Adrenal gland (tissue), 12 donors: ENCODE data around the gene CENPP. TPM values are rescaled to one million over a fixed set of nuclear protein-coding genes. Genes with fewer than 3 reads are reported as not detected.

Source experiments
- DNase-seq, 7 donors: peaks; one replicate each; pipeline ENCODE4 v3.0.0-alpha.2; 2019 to 2020
- H3K27ac ChIP-seq, 5 donors: fragments of 200-600 bp; sonication (generic) in 4 of 5; 1 replicate in 3 of 5; 2 replicates in 2 of 5; pipeline versions ENCODE4 v1.5.1 to v1.8.0; 2016 to 2020; ENCODE audit warnings: mild to moderate bottlenecking in 1 of 5
- H3K27me3 ChIP-seq: fragments of 200-600 bp; 2 replicates; pipeline ENCODE4 v1.8.0; 2021
- H3K36me3 ChIP-seq, 2 donors: fragments of 200-600 bp; replicated peaks in 1 of 2; 1 replicate in 1 of 2; 2 replicates in 1 of 2; pipeline versions ENCODE4 v1.5.1 to v1.8.0; 2018 to 2022
- H3K4me1 ChIP-seq, 2 donors: fragments of 200-600 bp; replicated peaks in 1 of 2; 1 replicate in 1 of 2; 2 replicates in 1 of 2; pipeline versions ENCODE4 v1.5.1 to v1.8.0; 2018 to 2021
- H3K4me3 ChIP-seq, 4 donors: fragments of 200-600 bp; sonication (generic) in 3 of 4; one replicate each; pipeline ENCODE4 v1.5.1; 2016 to 2018
- H3K9me3 ChIP-seq, 3 donors: fragments of 200-600 bp; sonication (generic) in 1 of 3; replicated peaks in 1 of 3; 1 replicate in 2 of 3; 2 replicates in 1 of 3; pipeline versions ENCODE4 v1.5.1 to v1.8.0; 2016 to 2021
- POLR2A ChIP-seq, 2 donors: fragments of 450-650 bp; IDR thresholded peaks; one replicate each; pipeline ENCODE4 v1.6.1; 2017; ENCODE audit warnings: antibody characterized with exemption in 2 of 2, mild to moderate bottlenecking in 2 of 2, moderate library complexity in 1 of 2
- WGBS, 4 donors: extraction: QIAGEN DNeasy Blood & Tissue Kit in 2 of 4; methylation state at CpG; one replicate each; pipeline versions ENCODE4 v1.1.5 to v1.1.7; 2013 to 2017; 5-methylcytosine and 5-hydroxymethylcytosine counted together
- intact Hi-C, 2 donors: fragments of 100-400 bp; cut with DNase I; formaldehyde crosslinking; loops; one replicate each; pipeline versions ENCODE4 v1.14.1 to v1.15.0; 2022 to 2023
- polyA plus RNA-seq, 3 donors: library from polyadenylated mRNA; stranded (reverse); fragments of 200-250 nt in 2 of 3; fragments of 350-450 nt in 1 of 3; fragmentation: Illumina TruSeq in 1 of 3; extraction: RNeasy Lipid Tissue Mini Kit (QIAGEN cat#74804) in 1 of 3; gene quantifications; one replicate each; pipeline ENCODE4 v1.2.3, GENCODE V29; 2013 to 2014
- total RNA-seq, 9 donors: library from RNA; depleted of rRNA in 4 of 9; stranded (reverse); fragments of >200 nt in 4 of 9; fragments of 120-200 nt in 1 of 9; fragmentation: NEBNext Ultra II Directional in 1 of 9; extraction: Animal tissue kit (Norgen Biotek cat#: 25700) in 1 of 9; gene quantifications; one replicate each; pipeline versions ENCODE4 v1.1.0 to v1.2.4, GENCODE V29; 2013 to 2023
- TF ChIP-seq, protein P1 (sequence below), 6 experiments: fragments of 450-650 bp in 4 of 6; fragments of 200-600 bp in 2 of 6; sonication (generic) in 1 of 6; IDR thresholded peaks; 1 replicate in 5 of 6; 2 replicates in 1 of 6; pipeline versions ENCODE4 v1.5.1 to v1.8.0; 2016 to 2021; ENCODE audit warnings: antibody characterized with exemption in 6 of 6, mild to moderate bottlenecking in 2 of 6, moderate library complexity in 1 of 6
- donor health status: healthy with polysubstance abuse.
- donor health status: Bipolar disorder and iron deficiency.
- donor health status: DM: yes; HTN: yes; CAD: no.
- donor health status: DM: no; HTN: no; CAD: no.
- donor health status: DM: no; HTN: no; CAD: no.
- donor health status: DM: yes; HTN: yes; CAD: no.

The CENPP gene
- total and polyA plus RNA-seq, 12 donors: 1.1 to 14.0 (median 3.1) TPM

DNA sequence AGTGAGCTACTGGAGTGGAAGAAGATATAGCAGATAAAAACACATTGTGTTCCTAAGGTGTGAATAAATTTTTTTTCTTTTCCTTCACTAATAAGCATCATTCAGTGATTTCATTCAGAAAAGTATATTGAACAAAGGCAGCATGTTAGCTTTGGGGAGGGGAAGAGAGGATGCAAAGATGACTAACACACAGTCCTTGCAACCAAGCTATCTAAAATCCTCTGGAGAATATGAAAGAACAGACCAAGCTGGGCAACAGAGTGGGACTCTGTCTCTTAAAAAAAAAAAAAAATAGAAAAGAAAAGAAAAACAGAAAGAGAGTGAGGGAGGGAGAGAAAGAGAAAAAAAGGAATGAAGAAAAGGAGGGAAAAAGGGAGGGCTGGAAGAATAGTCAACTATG, 120.8 kb downstream of the CENPP start:
- no peaks in the 10 kb centered on the region for H3K27me3 ChIP-seq
- H3K36me3 ChIP-seq: no peaks in the 10 kb centered on the region
- no peak overlapping the region for H3K4me3 ChIP-seq
- intact Hi-C loops: loop anchor here in 1 of 2 donors (10.0 kb wide), 1 partner anchor 188 kb away; no protein-coding TSS in a partner anchor
- no peak for DNase-seq
- H3K4me1 ChIP-seq: no peaks in the 10 kb centered on the region
- H3K27ac ChIP-seq: no peak overlapping the region
- no peaks in the 10 kb centered on the region for H3K9me3 ChIP-seq
- TF ChIP-seq, protein P1, sequence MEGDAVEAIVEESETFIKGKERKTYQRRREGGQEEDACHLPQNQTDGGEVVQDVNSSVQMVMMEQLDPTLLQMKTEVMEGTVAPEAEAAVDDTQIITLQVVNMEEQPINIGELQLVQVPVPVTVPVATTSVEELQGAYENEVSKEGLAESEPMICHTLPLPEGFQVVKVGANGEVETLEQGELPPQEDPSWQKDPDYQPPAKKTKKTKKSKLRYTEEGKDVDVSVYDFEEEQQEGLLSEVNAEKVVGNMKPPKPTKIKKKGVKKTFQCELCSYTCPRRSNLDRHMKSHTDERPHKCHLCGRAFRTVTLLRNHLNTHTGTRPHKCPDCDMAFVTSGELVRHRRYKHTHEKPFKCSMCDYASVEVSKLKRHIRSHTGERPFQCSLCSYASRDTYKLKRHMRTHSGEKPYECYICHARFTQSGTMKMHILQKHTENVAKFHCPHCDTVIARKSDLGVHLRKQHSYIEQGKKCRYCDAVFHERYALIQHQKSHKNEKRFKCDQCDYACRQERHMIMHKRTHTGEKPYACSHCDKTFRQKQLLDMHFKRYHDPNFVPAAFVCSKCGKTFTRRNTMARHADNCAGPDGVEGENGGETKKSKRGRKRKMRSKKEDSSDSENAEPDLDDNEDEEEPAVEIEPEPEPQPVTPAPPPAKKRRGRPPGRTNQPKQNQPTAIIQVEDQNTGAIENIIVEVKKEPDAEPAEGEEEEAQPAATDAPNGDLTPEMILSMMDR (IDR thresholded peaks at IDR 0.05): no peak
- no peak for TF ChIP-seq POLR2A (IDR thresholded peaks at IDR 0.05)

DNA sequence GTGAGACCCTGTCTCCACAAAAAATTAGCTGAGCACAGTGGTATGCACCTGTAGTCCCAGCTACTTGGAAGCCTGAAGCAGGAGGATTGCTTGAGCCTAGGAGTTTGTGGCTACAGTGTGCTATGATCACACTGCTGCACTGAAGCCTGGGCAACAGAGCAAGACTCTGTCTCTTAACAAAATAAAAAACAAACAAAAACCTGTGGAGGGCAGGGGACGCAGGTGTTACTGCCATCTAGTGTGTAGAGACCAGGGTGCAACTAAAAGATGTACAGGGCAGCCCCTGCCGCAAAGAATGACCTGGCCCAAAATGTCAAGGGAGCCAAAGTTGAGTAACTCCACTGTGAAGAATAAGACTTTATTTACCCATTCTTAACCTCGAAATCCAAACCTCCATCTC, 129.5 kb downstream of the CENPP start:
- intact Hi-C loops: no loop called here
- Histone ChIP-seq H3K27ac (no peak overlapping the region), H3K27me3 (no peaks in the 10 kb centered on the region), H3K9me3 (no peaks in the 10 kb centered on the region), H3K36me3 (no peaks in the 10 kb centered on the region), H3K4me1 (no peaks in the 10 kb centered on the region), H3K4me3 (no peak overlapping the region)
- 77 to 85% (median 79%) methylated on average over 3 of the region's 3 CpGs for WGBS, 4 donors
- TF ChIP-seq POLR2A (IDR thresholded peaks at IDR 0.05): no peak
- TF ChIP-seq, protein P1 (IDR thresholded peaks at IDR 0.05): no peak
- no peak for DNase-seq

DNA sequence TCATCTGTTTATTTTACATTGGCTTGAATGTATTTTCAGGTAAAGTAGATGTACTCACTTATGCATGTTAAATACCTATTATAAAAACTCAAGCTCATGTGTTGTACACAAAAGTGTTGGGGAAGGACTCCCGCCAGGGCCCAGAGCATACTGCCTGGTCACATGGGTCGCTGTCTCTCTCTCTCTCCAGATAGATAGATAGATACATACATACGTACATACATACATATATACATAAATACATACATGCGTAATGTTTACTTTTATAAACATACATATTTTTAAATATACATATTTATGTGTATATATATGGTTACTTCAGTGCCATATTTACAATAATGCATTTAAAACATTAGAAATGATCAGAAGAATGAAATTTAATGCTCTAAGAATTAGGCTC, 131.8 kb downstream of the CENPP start:
- Histone ChIP-seq H3K9me3 (no peaks in the 10 kb centered on the region), H3K4me3 (no peak overlapping the region), H3K36me3 (no peaks in the 10 kb centered on the region), H3K27ac (no peak overlapping the region), H3K4me1 (no peaks in the 10 kb centered on the region), H3K27me3 (no peaks in the 10 kb centered on the region)
- TF ChIP-seq, protein P1 (IDR thresholded peaks at IDR 0.05): no peak
- no peak for TF ChIP-seq POLR2A (IDR thresholded peaks at IDR 0.05)
- intact Hi-C loops: no loop called here
- DNase-seq: no peak
- 93 to 98% (median 95%) methylated on average over 4 of the region's 4 CpGs for WGBS, 4 donors

DNA sequence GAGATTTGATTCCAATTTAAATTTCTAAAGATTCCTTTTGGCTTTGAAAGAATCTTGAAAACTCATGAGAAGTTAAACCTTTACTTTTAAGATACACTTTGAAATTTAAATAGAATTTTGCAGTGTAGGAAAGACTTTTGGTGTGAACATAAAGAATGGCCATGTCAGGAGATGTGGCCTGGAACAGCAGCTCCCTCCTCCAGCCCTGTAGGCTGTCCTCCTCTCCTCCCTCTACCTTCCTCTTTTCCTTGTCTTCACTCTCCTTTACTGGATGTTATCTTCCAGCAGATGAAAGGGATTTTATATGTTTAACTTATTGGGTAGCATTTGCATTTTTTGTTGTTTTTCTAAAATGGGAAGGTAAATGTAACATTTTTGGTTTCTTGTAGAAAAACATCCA, 137.6 kb downstream of the CENPP start:
- no peak for DNase-seq
- no peak overlapping the region for H3K4me3 ChIP-seq
- intact Hi-C loops: no loop called here
- H3K36me3 ChIP-seq: no peaks in the 10 kb centered on the region
- H3K27me3 ChIP-seq: no peaks in the 10 kb centered on the region
- H3K27ac ChIP-seq: no peak overlapping the region
- no peaks in the 10 kb centered on the region for H3K9me3 ChIP-seq
- no peak for TF ChIP-seq POLR2A (IDR thresholded peaks at IDR 0.05)
- TF ChIP-seq, protein P1 (IDR thresholded peaks at IDR 0.05): no peak
- peaks cover 6 to 10% of the 10 kb centered on the region in 2 donors for H3K4me1 ChIP-seq
